Endothelial cell of umbilical vein (primary cell): ENCODE results near the gene HDAC9. TPM values are rescaled to one million over a fixed set of nuclear protein-coding genes. Genes with fewer than 3 reads are reported as not detected.

Source experiments
- BruUV-seq: library from RNA; stranded (reverse); fragments of 400-500 nt; replicated peaks from 2 replicates; lab custom pipeline; 2021; lab: Mats Ljungman, UMichigan
- CTCF ChIA-PET: fragments of 300-600, 350-600 bp; sonication (Branson Sonifier 250); formaldehyde crosslinking; loops from one replicate; lab custom pipeline; 2021; ENCODE audit warnings: antibody characterized with exemption, inconsistent platforms; lab: Charles Lee
- POLR2A ChIA-PET: fragments of 300-600, 350-600 bp; sonication (Branson Sonifier 250); formaldehyde crosslinking; loops from one replicate; lab custom pipeline; 2021; ENCODE audit warnings: antibody characterized with exemption, inconsistent platforms; lab: Charles Lee
- DNase-seq: peaks from one replicate; pipeline ENCODE4 v3.0.0-alpha.2; 2011; ENCODE audit warnings: low read depth, low spot score
- FAIRE-seq: peaks from 2 replicates; lab custom pipeline; 2011; peaks lifted over from hg19 to GRCh38; lab: Jason Lieb, UNC
- H2AFZ ChIP-seq: 2 replicates; pipeline ENCODE4 v1.6.0; 2012; ENCODE audit warnings: low read depth, low read length, control low read depth, inconsistent platforms
- H3K27ac ChIP-seq: 2 replicates; pipeline ENCODE4 v1.5.1; 2011; ENCODE audit warnings: low read depth, mild to moderate bottlenecking, control low read depth, low read length, moderate library complexity; ENCODE audit not compliant: insufficient read depth
- H3K27me3 ChIP-seq, 2 experiments: 2 replicates each; pipeline versions ENCODE4 v1.6.0 to v1.6.1; 2011; ENCODE audit warnings: low read length in 2 of 2, mixed read lengths in 1 of 2; ENCODE audit not compliant: control insufficient read depth in 2 of 2, insufficient read depth in 2 of 2
- H3K36me3 ChIP-seq, 2 experiments: 2 replicates in 1 of 2; 3 replicates in 1 of 2; pipeline ENCODE4 v1.5.1; 2011; ENCODE audit warnings: low read length in 2 of 2, mild to moderate bottlenecking in 1 of 2, moderate library complexity in 1 of 2; ENCODE audit not compliant: control insufficient read depth in 2 of 2, insufficient read depth in 2 of 2; ENCODE audit errors: extremely low read depth in 1 of 2
- H3K4me1 ChIP-seq: 3 replicates; pipeline ENCODE4 v1.5.1; 2011; ENCODE audit warnings: mild to moderate bottlenecking, low read length; ENCODE audit not compliant: control insufficient read depth, insufficient read depth; ENCODE audit errors: extremely low read depth
- H3K4me2 ChIP-seq: 2 replicates; pipeline ENCODE4 v1.6.1; 2011; ENCODE audit warnings: low read length, control low read depth, mixed read lengths; ENCODE audit not compliant: insufficient read depth
- H3K4me3 ChIP-seq, 3 experiments: fragments of 200-600 bp in 1 of 3; sonication (generic), shearing (Covaris generic) in 1 of 3; replicated peaks in 1 of 3; 2 replicates each; pipeline ENCODE4 v1.5.1; 2011 to 2016; ENCODE audit warnings: control low read depth in 3 of 3, low read length in 3 of 3, mild to moderate bottlenecking in 2 of 3, inconsistent platforms in 1 of 3, low read depth in 1 of 3, moderate library complexity in 1 of 3; ENCODE audit not compliant: insufficient read depth in 1 of 3
- H3K79me2 ChIP-seq: 2 replicates; pipeline ENCODE4 v1.6.0; 2012; ENCODE audit warnings: low read length, inconsistent platforms; ENCODE audit not compliant: control insufficient read depth, insufficient read depth
- H3K9ac ChIP-seq: replicated peaks from 2 replicates; pipeline ENCODE3; 2011; ENCODE audit warnings: low read length, control low read depth; ENCODE audit not compliant: insufficient read depth; ENCODE audit errors: extremely low read depth
- H3K9me1 ChIP-seq: replicated peaks from 3 replicates; pipeline ENCODE4 v1.6.0; 2011; ENCODE audit warnings: mild to moderate bottlenecking, low read length; ENCODE audit not compliant: control insufficient read depth, insufficient read depth; ENCODE audit errors: extremely low read depth
- H3K9me3 ChIP-seq: replicated peaks from 2 replicates; pipeline ENCODE4 v1.5.1; 2012; ENCODE audit warnings: low read length, inconsistent platforms; ENCODE audit not compliant: control insufficient read depth, insufficient read depth
- H4K20me1 ChIP-seq: replicated peaks from 2 replicates; pipeline ENCODE3; 2011; ENCODE audit warnings: mild to moderate bottlenecking, low read length; ENCODE audit not compliant: control insufficient read depth, insufficient read depth; ENCODE audit errors: extremely low read depth
- EZH2 ChIP-seq: IDR thresholded peaks from 2 replicates; pipeline ENCODE4 v1.6.1; 2012; ENCODE audit warnings: borderline replicate concordance, low read depth, mild to moderate bottlenecking, moderate library complexity, low read length, inconsistent platforms; ENCODE audit not compliant: severe bottlenecking
- JUN ChIP-seq: IDR thresholded peaks from 2 replicates; pipeline ENCODE4 v1.6.1; 2011; ENCODE audit warnings: borderline replicate concordance, low read depth; ENCODE audit not compliant: insufficient read length, insufficient read depth
- MYC ChIP-seq: IDR thresholded peaks from one replicate; pipeline ENCODE4 v1.6.1; 2011; ENCODE audit warnings: mild to moderate bottlenecking, low read depth, low read length
- POLR2A ChIP-seq: IDR thresholded peaks from 2 replicates; pipeline ENCODE4 v1.6.1; 2012; ENCODE audit warnings: low read depth, mild to moderate bottlenecking, control low read depth, low read length
- POLR2AphosphoS5 ChIP-seq: IDR thresholded peaks from 2 replicates; pipeline ENCODE4 v1.6.1; 2012; ENCODE audit warnings: low read depth, mild to moderate bottlenecking, control low read depth, low read length, moderate library complexity; ENCODE audit not compliant: insufficient read depth
- dilution Hi-C: fragments of 300-500 bp; cut with MboI; formaldehyde crosslinking; loops from one replicate; pipeline ENCODE4 v1.15.0; 2019; ENCODE audit warnings: low sequenced_read_pairs; ENCODE audit not compliant: extremely low pct_ligation_motif_present
- intact Hi-C: fragments of 100-400 bp; cut with micrococcal nuclease; formaldehyde crosslinking; loops from one replicate; pipeline ENCODE4 v1.10.0; 2022
- polyA plus RNA-seq, 4 experiments: library from polyadenylated mRNA; depleted of rRNA in 3 of 4; stranded (reverse) in 3 of 4; unstranded in 1 of 4; fragments of >200 nt; gene quantifications; 2 replicates each; pipeline versions ENCODE4 v1.2.1 to v1.2.3, GENCODE V29; 2011 to 2012; ENCODE audit warnings: missing spikeins in 1 of 4
- total RNA-seq: library from RNA; stranded (reverse); gene quantifications from 2 replicates; pipeline ENCODE4 v1.2.3, GENCODE V29; 2021
- TF ChIP-seq, protein P1 (sequence below), 2 donors: IDR thresholded peaks; 1 replicate in 1 of 2; 2 replicates in 1 of 2; pipeline ENCODE4 v1.5.1; 2011; ENCODE audit warnings: low read length in 2 of 2, mild to moderate bottlenecking in 2 of 2, moderate library complexity in 2 of 2, control low read depth in 1 of 2, inconsistent platforms in 1 of 2, low read depth in 1 of 2; ENCODE audit not compliant: insufficient read depth in 1 of 2; ENCODE audit errors: extremely low read depth in 1 of 2
- TF ChIP-seq, protein P2 (sequence below): IDR thresholded peaks from 2 replicates; pipeline ENCODE4 v1.6.1; 2011; ENCODE audit not compliant: insufficient read depth, insufficient read length

HDAC9 gene
- total and polyA plus RNA-seq, 2 donors (not counting 3 experiments of a cell fraction or from before 2014, with no cell fraction given) = 1.8 to 11.6 TPM

DNA sequence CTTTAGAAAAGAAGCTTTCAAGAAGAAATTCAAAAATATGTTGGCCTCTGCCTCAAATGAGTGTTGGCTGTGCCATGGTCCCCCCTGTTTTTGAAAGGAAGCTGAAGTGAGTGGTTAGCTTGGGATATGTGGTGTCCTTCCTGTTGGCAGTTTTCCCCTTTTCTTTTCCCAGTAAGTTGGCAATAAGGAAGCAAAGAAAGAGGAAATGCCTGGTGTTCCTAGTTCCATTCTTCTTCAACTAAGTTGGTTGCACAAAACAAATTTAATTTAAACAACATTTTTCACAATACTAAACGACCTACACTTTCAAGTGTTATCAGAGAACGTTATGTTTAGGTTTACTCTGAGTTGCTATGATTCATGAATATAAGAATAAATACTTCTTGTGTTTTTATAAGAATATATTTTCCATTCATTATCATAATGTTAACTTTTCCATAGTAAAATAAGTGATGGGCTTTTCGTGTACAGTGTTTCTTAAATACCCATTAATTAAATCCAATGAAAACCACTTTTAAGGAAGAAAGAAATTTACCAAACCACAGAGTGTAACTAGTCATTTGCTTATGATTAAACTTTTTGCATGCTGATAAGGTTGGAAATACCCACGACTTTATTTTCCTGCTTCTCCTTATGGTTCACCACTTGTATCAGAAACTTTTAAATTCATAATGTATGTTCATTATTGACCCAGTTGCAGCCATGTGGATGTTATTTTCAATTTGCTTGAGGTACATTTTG lies 7.7 kb downstream of the HDAC9 start:
- POLR2A ChIA-PET = no interaction called here
- Histone ChIP-seq H3K9me1 (no peaks in the 10 kb centered on the region), H3K4me2 (peak overlapping the region; percentile 65), H3K9ac (no peak overlapping the region), H3K79me2 (no peaks in the 10 kb centered on the region), H4K20me1 (no peaks in the 10 kb centered on the region), H3K36me3 (no peaks in the 10 kb centered on the region), H3K4me3 (no peak overlapping the region), H3K9me3 (no peaks in the 10 kb centered on the region), H3K27ac (peak overlapping the region; percentile 24), H3K27me3 (no peaks in the 10 kb centered on the region), H3K4me1 (peaks cover 26% of the 10 kb centered on the region), H2AFZ (peak overlapping the region; percentile 26)
- intact Hi-C loops = no loop called here
- dilution Hi-C loops = no loop called here
- DNase-seq = peak; percentile 68
- CTCF ChIA-PET = interaction anchor here (0.8 to 1.9 kb wide), 4 partner anchors 67 to 171 kb away, joined by 3 to 5 read pairs (median 4); no protein-coding TSS in a partner anchor
- TF ChIP-seq JUN (peak; percentile 6), POLR2AphosphoS5 (peak; percentile 30)
- TF ChIP-seq, protein P1, sequence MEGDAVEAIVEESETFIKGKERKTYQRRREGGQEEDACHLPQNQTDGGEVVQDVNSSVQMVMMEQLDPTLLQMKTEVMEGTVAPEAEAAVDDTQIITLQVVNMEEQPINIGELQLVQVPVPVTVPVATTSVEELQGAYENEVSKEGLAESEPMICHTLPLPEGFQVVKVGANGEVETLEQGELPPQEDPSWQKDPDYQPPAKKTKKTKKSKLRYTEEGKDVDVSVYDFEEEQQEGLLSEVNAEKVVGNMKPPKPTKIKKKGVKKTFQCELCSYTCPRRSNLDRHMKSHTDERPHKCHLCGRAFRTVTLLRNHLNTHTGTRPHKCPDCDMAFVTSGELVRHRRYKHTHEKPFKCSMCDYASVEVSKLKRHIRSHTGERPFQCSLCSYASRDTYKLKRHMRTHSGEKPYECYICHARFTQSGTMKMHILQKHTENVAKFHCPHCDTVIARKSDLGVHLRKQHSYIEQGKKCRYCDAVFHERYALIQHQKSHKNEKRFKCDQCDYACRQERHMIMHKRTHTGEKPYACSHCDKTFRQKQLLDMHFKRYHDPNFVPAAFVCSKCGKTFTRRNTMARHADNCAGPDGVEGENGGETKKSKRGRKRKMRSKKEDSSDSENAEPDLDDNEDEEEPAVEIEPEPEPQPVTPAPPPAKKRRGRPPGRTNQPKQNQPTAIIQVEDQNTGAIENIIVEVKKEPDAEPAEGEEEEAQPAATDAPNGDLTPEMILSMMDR (IDR thresholded peaks at IDR 0.05; ENCODE audit: extremely low read depth in 1 of 2, insufficient read depth in 1 of 2, low read depth in 1 of 2, low read length in 2 of 2) = no peak
- peak; percentile 73 for FAIRE-seq
- BruUV-seq = no TSS peak

DNA sequence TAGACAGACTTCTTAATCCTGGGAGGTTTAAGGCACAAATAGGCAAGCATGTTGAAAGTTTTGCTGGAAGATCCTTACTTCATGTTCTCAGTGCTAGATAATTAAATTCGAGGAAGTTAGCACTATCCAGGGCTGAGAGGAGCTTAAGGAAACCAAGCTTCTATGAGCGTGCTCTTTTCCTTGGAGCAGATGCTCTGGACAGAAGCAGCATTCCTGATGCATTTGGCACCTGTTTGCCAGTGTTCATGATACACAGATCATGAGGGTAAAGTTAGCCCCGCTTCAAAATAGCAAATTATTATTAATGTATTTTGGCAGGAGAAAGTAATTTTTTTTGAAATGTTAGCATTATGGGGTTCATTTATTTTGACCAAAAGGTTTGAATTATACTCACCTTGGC lies 9.4 kb downstream of the HDAC9 start:
- dilution Hi-C loops = no loop called here

More for the DNA sequence above, 9.4 kb downstream of the HDAC9 start:
- H3K9ac ChIP-seq = no peak overlapping the region
- intact Hi-C loops = loop anchor here (5.0 kb wide), 1 partner anchor 162 kb away; no protein-coding TSS in a partner anchor
- H4K20me1 ChIP-seq = no peaks in the 10 kb centered on the region
- DNase-seq (no peak), FAIRE-seq (no peak)
- H2AFZ ChIP-seq = no peak overlapping the region
- CTCF ChIA-PET = interaction anchor here (1.0 kb wide), 1 partner anchor 9 kb away, joined by 3 read pairs; no protein-coding TSS in a partner anchor
- no peak overlapping the region for H3K4me3 ChIP-seq
- H3K9me3 ChIP-seq = no peaks in the 10 kb centered on the region
- H3K36me3 ChIP-seq = no peaks in the 10 kb centered on the region
- POLR2A ChIA-PET = no interaction called here
- no peaks in the 10 kb centered on the region for H3K79me2 ChIP-seq
- no peaks in the 10 kb centered on the region for H3K9me1 ChIP-seq
- no peak overlapping the region for H3K4me2 ChIP-seq
- no peak for TF ChIP-seq JUN
- no peak for TF ChIP-seq MYC
- TF ChIP-seq, protein P2, sequence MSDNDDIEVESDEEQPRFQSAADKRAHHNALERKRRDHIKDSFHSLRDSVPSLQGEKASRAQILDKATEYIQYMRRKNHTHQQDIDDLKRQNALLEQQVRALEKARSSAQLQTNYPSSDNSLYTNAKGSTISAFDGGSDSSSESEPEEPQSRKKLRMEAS = no peak
- TF ChIP-seq EZH2 = no peak
- TF ChIP-seq, protein P1 (IDR thresholded peaks at IDR 0.05; ENCODE audit: extremely low read depth in 1 of 2, insufficient read depth in 1 of 2, low read depth in 1 of 2, low read length in 2 of 2) = no peak
- TF ChIP-seq POLR2A = no peak
- TF ChIP-seq POLR2AphosphoS5 = no peak
- H3K27ac ChIP-seq = no peak overlapping the region
- H3K4me1 ChIP-seq = peaks cover 42% of the 10 kb centered on the region
- no TSS peak for BruUV-seq
- no peaks in the 10 kb centered on the region for H3K27me3 ChIP-seq
